ENCODE measurements around the gene MTRR.

DNA sequence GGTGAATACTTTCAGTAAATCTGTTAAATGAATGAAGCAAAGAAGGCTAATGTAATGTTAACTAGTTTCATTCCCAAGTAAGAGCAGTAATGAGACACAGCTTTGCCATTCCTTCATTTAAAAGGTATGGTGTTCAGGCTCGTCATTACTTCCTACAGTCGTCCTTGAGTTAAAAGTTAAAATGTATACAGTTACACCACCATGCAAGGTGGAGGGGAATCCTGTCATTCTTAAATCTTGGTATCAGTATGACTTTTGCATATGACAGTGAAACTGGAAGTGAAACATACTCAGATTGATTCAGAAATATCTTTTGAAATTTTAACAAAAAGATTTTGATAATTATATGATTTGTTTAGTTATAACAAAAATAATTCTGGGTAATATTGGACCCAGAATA lies 25.9 kb downstream of the MTRR start:
- no peak for TF ChIP-seq POLR2A (IDR thresholded peaks at IDR 0.05)
- TF ChIP-seq, protein P1, sequence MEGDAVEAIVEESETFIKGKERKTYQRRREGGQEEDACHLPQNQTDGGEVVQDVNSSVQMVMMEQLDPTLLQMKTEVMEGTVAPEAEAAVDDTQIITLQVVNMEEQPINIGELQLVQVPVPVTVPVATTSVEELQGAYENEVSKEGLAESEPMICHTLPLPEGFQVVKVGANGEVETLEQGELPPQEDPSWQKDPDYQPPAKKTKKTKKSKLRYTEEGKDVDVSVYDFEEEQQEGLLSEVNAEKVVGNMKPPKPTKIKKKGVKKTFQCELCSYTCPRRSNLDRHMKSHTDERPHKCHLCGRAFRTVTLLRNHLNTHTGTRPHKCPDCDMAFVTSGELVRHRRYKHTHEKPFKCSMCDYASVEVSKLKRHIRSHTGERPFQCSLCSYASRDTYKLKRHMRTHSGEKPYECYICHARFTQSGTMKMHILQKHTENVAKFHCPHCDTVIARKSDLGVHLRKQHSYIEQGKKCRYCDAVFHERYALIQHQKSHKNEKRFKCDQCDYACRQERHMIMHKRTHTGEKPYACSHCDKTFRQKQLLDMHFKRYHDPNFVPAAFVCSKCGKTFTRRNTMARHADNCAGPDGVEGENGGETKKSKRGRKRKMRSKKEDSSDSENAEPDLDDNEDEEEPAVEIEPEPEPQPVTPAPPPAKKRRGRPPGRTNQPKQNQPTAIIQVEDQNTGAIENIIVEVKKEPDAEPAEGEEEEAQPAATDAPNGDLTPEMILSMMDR (IDR thresholded peaks at IDR 0.05), result no peak
- TF ChIP-seq EP300 (IDR thresholded peaks at IDR 0.05), result no peak

Measured in sigmoid colon (tissue), 4 donors.